GM23338 (cell line): ENCODE measurements around the gene SF3A1. TPM values are rescaled to one million over a fixed set of nuclear protein-coding genes. Genes with fewer than 3 reads are reported as not detected.

Source experiments
- ATAC-seq: fragments of 200-7000 bp; cut with Tn5 transposase; 3 replicates; pipeline ENCODE4 v1.9.1; 2020
- DNase-seq: peaks from one replicate; pipeline ENCODE4 v3.0.0-alpha.2; 2015; ENCODE audit warnings: low spot score
- H2AFZ ChIP-seq: fragments of 200-600 bp; sonication (generic); 2 replicates; pipeline ENCODE4 v1.8.0; 2016; ENCODE audit warnings: antibody characterized with exemption, mild to moderate bottlenecking, moderate library complexity
- H3F3A ChIP-seq: fragments of 200-600 bp; sonication (generic); replicated peaks from 2 replicates; pipeline ENCODE4 v1.8.0; 2017; ENCODE audit warnings: antibody characterized with exemption, mixed run types, low read depth
- H3K27ac ChIP-seq: fragments of 200-600 bp; sonication (generic); 2 replicates; pipeline ENCODE4 v1.6.1; 2016; ENCODE audit warnings: low read depth
- H3K27me3 ChIP-seq: fragments of 200-600 bp; sonication (generic); 2 replicates; pipeline ENCODE4 v1.8.0; 2016; ENCODE audit warnings: mild to moderate bottlenecking, mixed run types, moderate library complexity; ENCODE audit not compliant: insufficient read depth
- H3K36me3 ChIP-seq: fragments of 200-600 bp; sonication (generic); 2 replicates; pipeline ENCODE4 v1.8.0; 2016; ENCODE audit warnings: mild to moderate bottlenecking; ENCODE audit not compliant: insufficient read depth
- H3K4me1 ChIP-seq: fragments of 200-600 bp; sonication (generic); 2 replicates; pipeline ENCODE4 v1.8.0; 2016; ENCODE audit warnings: mild to moderate bottlenecking, moderate library complexity; ENCODE audit not compliant: insufficient read depth
- H3K4me2 ChIP-seq: fragments of 200-600 bp; sonication (generic); 2 replicates; pipeline ENCODE4 v1.7.1; 2017; ENCODE audit warnings: mixed run types
- H3K4me3 ChIP-seq: fragments of 200-600 bp; sonication (generic); 2 replicates; pipeline ENCODE4 v1.6.1; 2016; ENCODE audit warnings: mixed run types
- H3K79me2 ChIP-seq: fragments of 200-600 bp; sonication (generic); replicated peaks from 2 replicates; pipeline ENCODE4 v1.8.0; 2017; ENCODE audit warnings: mild to moderate bottlenecking; ENCODE audit not compliant: insufficient read depth
- H3K9me2 ChIP-seq: fragments of 200-600 bp; sonication (generic); 2 replicates; pipeline ENCODE4 v1.8.0; 2017; ENCODE audit not compliant: insufficient read depth
- H4K20me1 ChIP-seq: fragments of 200-600 bp; sonication (generic); replicated peaks from 2 replicates; pipeline ENCODE4 v1.8.0; 2017; ENCODE audit warnings: mild to moderate bottlenecking; ENCODE audit not compliant: insufficient read depth
- H3K27ac Mint-ChIP-seq: 2 replicates; pipeline ENCODE4 v1.8.0; 2020; ENCODE audit warnings: inconsistent platforms, mild to moderate bottlenecking, moderate library complexity, mixed read lengths
- H3K27me3 Mint-ChIP-seq: 3 replicates; pipeline ENCODE4 v1.8.0; 2022; ENCODE audit warnings: low read depth, mild to moderate bottlenecking, moderate library complexity, mixed read lengths, inconsistent platforms; ENCODE audit not compliant: insufficient read depth, poor library complexity
- H3K36me3 Mint-ChIP-seq: 3 replicates; pipeline ENCODE4 v1.8.0; 2021; ENCODE audit warnings: low read depth, mild to moderate bottlenecking, inconsistent platforms, moderate library complexity, mixed read lengths
- H3K4me1 Mint-ChIP-seq: 3 replicates; pipeline ENCODE4 v1.8.0; 2020; ENCODE audit warnings: mild to moderate bottlenecking, inconsistent platforms, mixed read lengths
- H3K4me3 Mint-ChIP-seq: 3 replicates; pipeline ENCODE4 v1.8.0; 2021; ENCODE audit warnings: moderate library complexity, mild to moderate bottlenecking, inconsistent platforms, mixed read lengths
- H3K9me3 Mint-ChIP-seq: 3 replicates; pipeline ENCODE4 v1.8.0; 2020; ENCODE audit warnings: moderate library complexity, mild to moderate bottlenecking, inconsistent platforms, mixed read lengths
- CREB1 ChIP-seq: fragments of 250-450 bp; sonication (Bioruptor Pico); IDR thresholded peaks from 2 replicates; pipeline ENCODE4 v1.5.0; 2020; ENCODE audit warnings: low read depth, mild to moderate bottlenecking, moderate library complexity
- CTCF ChIP-seq, 2 experiments: fragments of 200-600 bp in 1 of 2; sonication (generic) in 1 of 2; conservative IDR thresholded peaks; 2 replicates each; pipeline versions ENCODE4 v1.5.1 to v1.6.1; 2016 to 2017; ENCODE audit warnings: antibody characterized with exemption in 2 of 2, low read depth in 2 of 2, mild to moderate bottlenecking in 2 of 2, moderate library complexity in 1 of 2
- ETS1 ChIP-seq: IDR thresholded peaks from 2 replicates; pipeline ENCODE4 v1.6.1; 2016; ENCODE audit warnings: antibody characterized with exemption
- EZH2 ChIP-seq: fragments of 200-600 bp; sonication (generic); IDR thresholded peaks from one replicate; pipeline ENCODE4 v1.8.0; 2017; ENCODE audit warnings: antibody characterized with exemption, mild to moderate bottlenecking, low read depth; ENCODE audit not compliant: unreplicated experiment
- EZH2phosphoT487 ChIP-seq: fragments of 200-600 bp; sonication (generic); IDR thresholded peaks from one replicate; pipeline ENCODE4 v1.8.1; 2018; ENCODE audit warnings: antibody characterized with exemption; ENCODE audit not compliant: unreplicated experiment
- JUNB ChIP-seq: IDR thresholded peaks from one replicate; pipeline ENCODE4 v1.6.1; 2016; ENCODE audit warnings: antibody characterized with exemption; ENCODE audit not compliant: unreplicated experiment
- NANOG ChIP-seq: IDR thresholded peaks from 2 replicates; pipeline ENCODE4 v1.6.1; 2016; ENCODE audit warnings: antibody characterized with exemption, borderline replicate concordance
- POLR2AphosphoS5 ChIP-seq: IDR thresholded peaks from 2 replicates; pipeline ENCODE4 v1.6.1; 2016; ENCODE audit warnings: antibody characterized with exemption, low read depth
- STAT1 ChIP-seq: IDR thresholded peaks from one replicate; pipeline ENCODE4 v1.6.1; 2016; ENCODE audit warnings: antibody characterized with exemption; ENCODE audit not compliant: unreplicated experiment
- ZNF114 ChIP-seq: fragments of 250-450 bp; sonication (Bioruptor Pico); IDR thresholded peaks from 2 replicates; pipeline ENCODE4 v1.5.0; 2020; ENCODE audit warnings: mild to moderate bottlenecking, moderate library complexity
- ZNF331 ChIP-seq: fragments of 250-450 bp; sonication (Bioruptor Pico); IDR thresholded peaks from 2 replicates; pipeline ENCODE4 v1.5.0; 2020; ENCODE audit warnings: low read depth, mild to moderate bottlenecking, moderate library complexity
- polyA plus RNA-seq: library from polyadenylated mRNA; unstranded; fragments of >200 nt; fragmentation: Nextera tagmentation; extraction: Ambion mirVana; gene quantifications from 2 replicates; pipeline ENCODE4 v1.2.1, GENCODE V29; 2016
- total RNA-seq: library from RNA; depleted of rRNA; stranded (reverse); fragments of >200 nt; shearing (Covaris generic); gene quantifications from 2 replicates; pipeline ENCODE4 v1.2.3, GENCODE V29; 2014
- TF ChIP-seq, protein P1 (sequence below): IDR thresholded peaks from one replicate; pipeline ENCODE4 v1.6.1; 2018; ENCODE audit warnings: antibody characterized with exemption; ENCODE audit not compliant: unreplicated experiment
- TF ChIP-seq, protein P2 (sequence below): fragments of 250-450 bp; sonication (Bioruptor Pico); IDR thresholded peaks from 2 replicates; pipeline ENCODE4 v1.5.0; 2020; ENCODE audit warnings: mild to moderate bottlenecking, moderate library complexity

The SF3A1 gene
- total and polyA plus RNA-seq, 2 experiments from 2014 or later, result 107 to 108 TPM

- Histone ChIP-seq H3K4me2 (no peak overlapping the region), H3F3A (peaks cover 11% of the 10 kb centered on the region), H3K4me1 (peaks cover 14% of the 10 kb centered on the region; the same call in 1 of the 2 replicates), H3K27ac (no peak overlapping the region), H3K4me3 (no peak overlapping the region), H3K79me2 (no peaks in the 10 kb centered on the region), H3K9me2 (no peaks in the 10 kb centered on the region), H3K36me3 (no peaks in the 10 kb centered on the region), H4K20me1 (no peaks in the 10 kb centered on the region; the same call in 1 of the 2 replicates), H2AFZ (no peak overlapping the region), H3K27me3 (peaks cover 7% of the 10 kb centered on the region; the same call in 1 of the 2 replicates)
- no peak for ATAC-seq
- no peak overlapping the region for H3K4me3 Mint-ChIP-seq
- no peaks in the 10 kb centered on the region for H3K36me3 Mint-ChIP-seq
- no peak for TF ChIP-seq ETS1
- no peak for TF ChIP-seq JUNB
- TF ChIP-seq STAT1, result no peak
- TF ChIP-seq, protein P1, sequence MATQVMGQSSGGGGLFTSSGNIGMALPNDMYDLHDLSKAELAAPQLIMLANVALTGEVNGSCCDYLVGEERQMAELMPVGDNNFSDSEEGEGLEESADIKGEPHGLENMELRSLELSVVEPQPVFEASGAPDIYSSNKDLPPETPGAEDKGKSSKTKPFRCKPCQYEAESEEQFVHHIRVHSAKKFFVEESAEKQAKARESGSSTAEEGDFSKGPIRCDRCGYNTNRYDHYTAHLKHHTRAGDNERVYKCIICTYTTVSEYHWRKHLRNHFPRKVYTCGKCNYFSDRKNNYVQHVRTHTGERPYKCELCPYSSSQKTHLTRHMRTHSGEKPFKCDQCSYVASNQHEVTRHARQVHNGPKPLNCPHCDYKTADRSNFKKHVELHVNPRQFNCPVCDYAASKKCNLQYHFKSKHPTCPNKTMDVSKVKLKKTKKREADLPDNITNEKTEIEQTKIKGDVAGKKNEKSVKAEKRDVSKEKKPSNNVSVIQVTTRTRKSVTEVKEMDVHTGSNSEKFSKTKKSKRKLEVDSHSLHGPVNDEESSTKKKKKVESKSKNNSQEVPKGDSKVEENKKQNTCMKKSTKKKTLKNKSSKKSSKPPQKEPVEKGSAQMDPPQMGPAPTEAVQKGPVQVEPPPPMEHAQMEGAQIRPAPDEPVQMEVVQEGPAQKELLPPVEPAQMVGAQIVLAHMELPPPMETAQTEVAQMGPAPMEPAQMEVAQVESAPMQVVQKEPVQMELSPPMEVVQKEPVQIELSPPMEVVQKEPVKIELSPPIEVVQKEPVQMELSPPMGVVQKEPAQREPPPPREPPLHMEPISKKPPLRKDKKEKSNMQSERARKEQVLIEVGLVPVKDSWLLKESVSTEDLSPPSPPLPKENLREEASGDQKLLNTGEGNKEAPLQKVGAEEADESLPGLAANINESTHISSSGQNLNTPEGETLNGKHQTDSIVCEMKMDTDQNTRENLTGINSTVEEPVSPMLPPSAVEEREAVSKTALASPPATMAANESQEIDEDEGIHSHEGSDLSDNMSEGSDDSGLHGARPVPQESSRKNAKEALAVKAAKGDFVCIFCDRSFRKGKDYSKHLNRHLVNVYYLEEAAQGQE, result no peak
- no peak for TF ChIP-seq NANOG
- no peak for TF ChIP-seq EZH2phosphoT487
- TF ChIP-seq ZNF331 (CRISPR knock-in tag), result no peak
- no peak for TF ChIP-seq CTCF (conservative IDR thresholded peaks at IDR 0.05; ENCODE audit: low read depth in 2 of 2)
- TF ChIP-seq CREB1 (CRISPR knock-in tag), result no peak
- TF ChIP-seq ZNF114, result no peak
- no peak for TF ChIP-seq EZH2
- TF ChIP-seq POLR2AphosphoS5, result no peak
- TF ChIP-seq, protein P2, sequence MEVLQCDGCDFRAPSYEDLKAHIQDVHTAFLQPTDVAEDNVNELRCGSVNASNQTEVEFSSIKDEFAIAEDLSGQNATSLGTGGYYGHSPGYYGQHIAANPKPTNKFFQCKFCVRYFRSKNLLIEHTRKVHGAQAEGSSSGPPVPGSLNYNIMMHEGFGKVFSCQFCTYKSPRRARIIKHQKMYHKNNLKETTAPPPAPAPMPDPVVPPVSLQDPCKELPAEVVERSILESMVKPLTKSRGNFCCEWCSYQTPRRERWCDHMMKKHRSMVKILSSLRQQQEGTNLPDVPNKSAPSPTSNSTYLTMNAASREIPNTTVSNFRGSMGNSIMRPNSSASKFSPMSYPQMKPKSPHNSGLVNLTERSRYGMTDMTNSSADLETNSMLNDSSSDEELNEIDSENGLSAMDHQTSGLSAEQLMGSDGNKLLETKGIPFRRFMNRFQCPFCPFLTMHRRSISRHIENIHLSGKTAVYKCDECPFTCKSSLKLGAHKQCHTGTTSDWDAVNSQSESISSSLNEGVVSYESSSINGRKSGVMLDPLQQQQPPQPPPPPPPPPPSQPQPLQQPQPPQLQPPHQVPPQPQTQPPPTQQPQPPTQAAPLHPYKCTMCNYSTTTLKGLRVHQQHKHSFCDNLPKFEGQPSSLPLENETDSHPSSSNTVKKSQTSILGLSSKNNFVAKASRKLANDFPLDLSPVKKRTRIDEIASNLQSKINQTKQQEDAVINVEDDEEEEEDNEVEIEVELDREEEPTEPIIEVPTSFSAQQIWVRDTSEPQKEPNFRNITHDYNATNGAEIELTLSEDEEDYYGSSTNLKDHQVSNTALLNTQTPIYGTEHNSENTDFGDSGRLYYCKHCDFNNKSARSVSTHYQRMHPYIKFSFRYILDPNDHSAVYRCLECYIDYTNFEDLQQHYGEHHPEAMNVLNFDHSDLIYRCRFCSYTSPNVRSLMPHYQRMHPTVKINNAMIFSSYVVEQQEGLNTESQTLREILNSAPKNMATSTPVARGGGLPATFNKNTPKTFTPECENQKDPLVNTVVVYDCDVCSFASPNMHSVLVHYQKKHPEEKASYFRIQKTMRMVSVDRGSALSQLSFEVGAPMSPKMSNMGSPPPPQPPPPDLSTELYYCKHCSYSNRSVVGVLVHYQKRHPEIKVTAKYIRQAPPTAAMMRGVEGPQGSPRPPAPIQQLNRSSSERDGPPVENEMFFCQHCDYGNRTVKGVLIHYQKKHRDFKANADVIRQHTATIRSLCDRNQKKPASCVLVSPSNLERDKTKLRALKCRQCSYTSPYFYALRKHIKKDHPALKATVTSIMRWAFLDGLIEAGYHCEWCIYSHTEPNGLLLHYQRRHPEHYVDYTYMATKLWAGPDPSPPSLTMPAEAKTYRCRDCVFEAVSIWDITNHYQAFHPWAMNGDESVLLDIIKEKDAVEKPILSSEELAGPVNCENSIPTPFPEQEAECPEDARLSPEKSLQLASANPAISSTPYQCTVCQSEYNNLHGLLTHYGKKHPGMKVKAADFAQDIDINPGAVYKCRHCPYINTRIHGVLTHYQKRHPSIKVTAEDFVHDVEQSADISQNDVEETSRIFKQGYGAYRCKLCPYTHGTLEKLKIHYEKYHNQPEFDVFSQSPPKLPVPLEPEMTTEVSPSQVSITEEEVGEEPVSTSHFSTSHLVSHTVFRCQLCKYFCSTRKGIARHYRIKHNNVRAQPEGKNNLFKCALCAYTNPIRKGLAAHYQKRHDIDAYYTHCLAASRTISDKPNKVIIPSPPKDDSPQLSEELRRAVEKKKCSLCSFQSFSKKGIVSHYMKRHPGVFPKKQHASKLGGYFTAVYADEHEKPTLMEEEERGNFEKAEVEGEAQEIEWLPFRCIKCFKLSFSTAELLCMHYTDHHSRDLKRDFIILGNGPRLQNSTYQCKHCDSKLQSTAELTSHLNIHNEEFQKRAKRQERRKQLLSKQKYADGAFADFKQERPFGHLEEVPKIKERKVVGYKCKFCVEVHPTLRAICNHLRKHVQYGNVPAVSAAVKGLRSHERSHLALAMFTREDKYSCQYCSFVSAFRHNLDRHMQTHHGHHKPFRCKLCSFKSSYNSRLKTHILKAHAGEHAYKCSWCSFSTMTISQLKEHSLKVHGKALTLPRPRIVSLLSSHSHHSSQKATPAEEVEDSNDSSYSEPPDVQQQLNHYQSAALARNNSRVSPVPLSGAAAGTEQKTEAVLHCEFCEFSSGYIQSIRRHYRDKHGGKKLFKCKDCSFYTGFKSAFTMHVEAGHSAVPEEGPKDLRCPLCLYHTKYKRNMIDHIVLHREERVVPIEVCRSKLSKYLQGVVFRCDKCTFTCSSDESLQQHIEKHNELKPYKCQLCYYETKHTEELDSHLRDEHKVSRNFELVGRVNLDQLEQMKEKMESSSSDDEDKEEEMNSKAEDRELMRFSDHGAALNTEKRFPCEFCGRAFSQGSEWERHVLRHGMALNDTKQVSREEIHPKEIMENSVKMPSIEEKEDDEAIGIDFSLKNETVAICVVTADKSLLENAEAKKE, result no peak
- no peak overlapping the region for H3K27ac Mint-ChIP-seq
- H3K9me3 Mint-ChIP-seq, result no peaks in the 10 kb centered on the region
- peaks cover 21% of the 10 kb centered on the region for H3K27me3 Mint-ChIP-seq
- peaks cover 14% of the 10 kb centered on the region; the same call in 2 of the 3 replicates for H3K4me1 Mint-ChIP-seq
- no peak for DNase-seq
Observed at GRCh38 chr22:30291058-30291892, 65.4 kb downstream of the SF3A1 start.
